ENCODE measurements around the gene ZC3HAV1. TPM values are rescaled to one million over a fixed set of nuclear protein-coding genes. Genes with fewer than 3 reads are reported as not detected.

The ZC3HAV1 gene
- total and polyA plus RNA-seq, 2 of the 13 experiments (the other 11 are each of a cell fraction or from before 2014, with no cell fraction given), result 12.7 to 23.7 TPM

DNA sequence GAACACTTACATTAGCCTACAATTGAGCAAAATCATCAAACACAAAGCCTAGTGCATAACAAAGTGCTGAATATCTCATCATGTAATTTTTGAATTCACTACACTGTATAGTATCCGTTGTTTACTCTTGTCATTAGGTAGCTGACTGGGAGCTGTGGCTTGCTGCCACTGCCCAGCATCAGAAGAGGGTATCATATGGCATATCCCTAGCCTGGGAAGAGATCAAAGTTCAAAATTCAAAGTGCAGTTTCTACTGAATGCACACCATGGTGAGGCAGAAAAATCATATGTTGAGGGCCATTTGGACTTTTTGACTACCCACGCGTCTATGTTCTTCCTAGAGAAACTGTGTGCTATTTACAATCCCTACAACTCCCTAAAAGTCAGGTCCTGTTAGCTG, 7.5 kb upstream of the ZC3HAV1 start (continued):
- no peak for TF ChIP-seq MXD3 (CRISPR knock-in tag; IDR thresholded peaks at IDR 0.05)
- no peak for TF ChIP-seq ZNF775 (CRISPR knock-in tag; IDR thresholded peaks at IDR 0.05; ENCODE audit: borderline replicate concordance)
- no peak for TF ChIP-seq HOXA9 (CRISPR knock-in tag; IDR thresholded peaks at IDR 0.05; ENCODE audit: borderline replicate concordance)
- no peak for TF ChIP-seq ZNF891 (CRISPR knock-in tag; IDR thresholded peaks at IDR 0.05)
- 0 out of 2 replicates have a peak, but pooled peaks have one; percentile 22 for TF ChIP-seq KDM2A (CRISPR knock-in tag; IDR thresholded peaks at IDR 0.05; ENCODE audit: borderline replicate concordance, low read depth)
- TF ChIP-seq, protein P1, sequence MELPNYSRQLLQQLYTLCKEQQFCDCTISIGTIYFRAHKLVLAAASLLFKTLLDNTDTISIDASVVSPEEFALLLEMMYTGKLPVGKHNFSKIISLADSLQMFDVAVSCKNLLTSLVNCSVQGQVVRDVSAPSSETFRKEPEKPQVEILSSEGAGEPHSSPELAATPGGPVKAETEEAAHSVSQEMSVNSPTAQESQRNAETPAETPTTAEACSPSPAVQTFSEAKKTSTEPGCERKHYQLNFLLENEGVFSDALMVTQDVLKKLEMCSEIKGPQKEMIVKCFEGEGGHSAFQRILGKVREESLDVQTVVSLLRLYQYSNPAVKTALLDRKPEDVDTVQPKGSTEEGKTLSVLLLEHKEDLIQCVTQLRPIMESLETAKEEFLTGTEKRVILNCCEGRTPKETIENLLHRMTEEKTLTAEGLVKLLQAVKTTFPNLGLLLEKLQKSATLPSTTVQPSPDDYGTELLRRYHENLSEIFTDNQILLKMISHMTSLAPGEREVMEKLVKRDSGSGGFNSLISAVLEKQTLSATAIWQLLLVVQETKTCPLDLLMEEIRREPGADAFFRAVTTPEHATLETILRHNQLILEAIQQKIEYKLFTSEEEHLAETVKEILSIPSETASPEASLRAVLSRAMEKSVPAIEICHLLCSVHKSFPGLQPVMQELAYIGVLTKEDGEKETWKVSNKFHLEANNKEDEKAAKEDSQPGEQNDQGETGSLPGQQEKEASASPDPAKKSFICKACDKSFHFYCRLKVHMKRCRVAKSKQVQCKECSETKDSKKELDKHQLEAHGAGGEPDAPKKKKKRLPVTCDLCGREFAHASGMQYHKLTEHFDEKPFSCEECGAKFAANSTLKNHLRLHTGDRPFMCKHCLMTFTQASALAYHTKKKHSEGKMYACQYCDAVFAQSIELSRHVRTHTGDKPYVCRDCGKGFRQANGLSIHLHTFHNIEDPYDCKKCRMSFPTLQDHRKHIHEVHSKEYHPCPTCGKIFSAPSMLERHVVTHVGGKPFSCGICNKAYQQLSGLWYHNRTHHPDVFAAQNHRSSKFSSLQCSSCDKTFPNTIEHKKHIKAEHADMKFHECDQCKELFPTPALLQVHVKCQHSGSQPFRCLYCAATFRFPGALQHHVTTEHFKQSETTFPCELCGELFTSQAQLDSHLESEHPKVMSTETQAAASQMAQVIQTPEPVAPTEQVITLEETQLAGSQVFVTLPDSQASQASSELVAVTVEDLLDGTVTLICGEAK (IDR thresholded peaks at IDR 0.05), result no peak
- TF ChIP-seq, protein P1 (CRISPR knock-in tag; IDR thresholded peaks at IDR 0.05), result no peak
- TF ChIP-seq ZNF577 (CRISPR knock-in tag; IDR thresholded peaks at IDR 0.05; ENCODE audit: borderline replicate concordance, low read depth), result no peak
- peak; percentile 68 for TF ChIP-seq FOSL2 (CRISPR knock-in tag; IDR thresholded peaks at IDR 0.05)
- TF ChIP-seq ZNF788 (CRISPR knock-in tag; IDR thresholded peaks at IDR 0.05; ENCODE audit: borderline replicate concordance), result no peak
- TF ChIP-seq EZH2 (conservative IDR thresholded peaks at IDR 0.05; ENCODE audit: low read depth, low read length), result no peak
- TF ChIP-seq SOX6 (IDR thresholded peaks at IDR 0.05), result no peak
- 0 out of 2 replicates have a peak, but pooled peaks have one; percentile 47 for TF ChIP-seq SOX6 (CRISPR knock-in tag; IDR thresholded peaks at IDR 0.05)
- TF ChIP-seq GATAD2A (CRISPR knock-in tag; IDR thresholded peaks at IDR 0.05), result peak; percentile 84
- TF ChIP-seq TRIM24 (CRISPR knock-in tag; IDR thresholded peaks at IDR 0.05), result no peak
- no peak for TF ChIP-seq ATF1 (CRISPR knock-in tag; IDR thresholded peaks at IDR 0.05)
- TF ChIP-seq HOXA5 (CRISPR knock-in tag; IDR thresholded peaks at IDR 0.05), result no peak
- TF ChIP-seq RBM39 (IDR thresholded peaks at IDR 0.05; ENCODE audit: low read depth, low read length, poor library complexity, severe bottlenecking), result no peak
- TF ChIP-seq CREB1 (IDR thresholded peaks at IDR 0.05), result 0 out of 2 replicates have a peak, but pooled peaks have one; percentile 1
- TF ChIP-seq CREB1 (CRISPR knock-in tag; IDR thresholded peaks at IDR 0.05), result 0 out of 2 replicates have a peak, but pooled peaks have one; percentile 20
- TF ChIP-seq, protein P2, sequence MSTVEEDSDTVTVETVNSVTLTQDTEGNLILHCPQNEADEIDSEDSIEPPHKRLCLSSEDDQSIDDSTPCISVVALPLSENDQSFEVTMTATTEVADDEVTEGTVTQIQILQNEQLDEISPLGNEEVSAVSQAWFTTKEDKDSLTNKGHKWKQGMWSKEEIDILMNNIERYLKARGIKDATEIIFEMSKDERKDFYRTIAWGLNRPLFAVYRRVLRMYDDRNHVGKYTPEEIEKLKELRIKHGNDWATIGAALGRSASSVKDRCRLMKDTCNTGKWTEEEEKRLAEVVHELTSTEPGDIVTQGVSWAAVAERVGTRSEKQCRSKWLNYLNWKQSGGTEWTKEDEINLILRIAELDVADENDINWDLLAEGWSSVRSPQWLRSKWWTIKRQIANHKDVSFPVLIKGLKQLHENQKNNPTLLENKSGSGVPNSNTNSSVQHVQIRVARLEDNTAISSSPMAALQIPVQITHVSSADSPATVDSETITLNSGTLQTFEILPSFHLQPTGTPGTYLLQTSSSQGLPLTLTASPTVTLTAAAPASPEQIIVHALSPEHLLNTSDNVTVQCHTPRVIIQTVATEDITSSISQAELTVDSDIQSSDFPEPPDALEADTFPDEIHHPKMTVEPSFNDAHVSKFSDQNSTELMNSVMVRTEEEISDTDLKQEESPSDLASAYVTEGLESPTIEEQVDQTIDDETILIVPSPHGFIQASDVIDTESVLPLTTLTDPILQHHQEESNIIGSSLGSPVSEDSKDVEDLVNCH (CRISPR knock-in tag; IDR thresholded peaks at IDR 0.05), result no peak
- TF ChIP-seq SIN3B (IDR thresholded peaks at IDR 0.05; ENCODE audit: low read length), result no peak
